ENCODE results near the gene SLC15A3. TPM values are rescaled to one million over a fixed set of nuclear protein-coding genes. Genes with fewer than 3 reads are reported as not detected.

Gene SLC15A3
- total and polyA plus RNA-seq, 8 donors, result 13.8 to 96.4 (median 18.2) TPM

- Histone ChIP-seq H3K27me3 (no peaks in the 10 kb centered on the region), H3K27ac (peak overlapping the region; percentile 88 to 94), H3K4me3 (peak overlapping the region; percentile 73 to 74), H3K4me1 (peaks cover 15 to 67% of the 10 kb centered on the region in 2 donors), H3K36me3 (peaks cover 0 to 3% of the 10 kb centered on the region in 2 donors), H3K9me3 (no peaks in the 10 kb centered on the region)
- peak in 1 of 4 donors; percentile 86 for DNase-seq
- ATAC-seq, result peak; percentile 51
- TF ChIP-seq CTCF (IDR thresholded peaks at IDR 0.05), result no peak
- intact Hi-C loops (cut with DNase I), result no loop called here
Measured at GRCh38 chr11:60914633-60915247, 37.2 kb downstream of the SLC15A3 start.

- DNase-seq (peak; percentile 91 to 94 (median 93)), ATAC-seq (peak; percentile 81)
- intact Hi-C loops (cut with DNase I), result no loop called here
- Histone ChIP-seq H3K36me3 (no peaks in the 10 kb centered on the region), H3K27ac (peak within 1 kb of the TSS; percentile 88 to 94), H3K4me1 (peaks cover 15 to 60% of the 10 kb centered on the region in 2 donors), H3K27me3 (no peaks in the 10 kb centered on the region), H3K9me3 (no peaks in the 10 kb centered on the region), H3K4me3 (peak within 1 kb of the TSS; percentile 73 to 74)
- TF ChIP-seq CTCF (IDR thresholded peaks at IDR 0.05), result peak in 1 of 2 donors; percentile 11
Measured at GRCh38 chr11:60913793-60914632, 38.0 kb downstream of the SLC15A3 start, which contains the start of gene TMEM109. TMEM109 (plus strand) TSS chr11:60914158; CDS start chr11:60919694, 5,536 bp downstream.

DNA sequence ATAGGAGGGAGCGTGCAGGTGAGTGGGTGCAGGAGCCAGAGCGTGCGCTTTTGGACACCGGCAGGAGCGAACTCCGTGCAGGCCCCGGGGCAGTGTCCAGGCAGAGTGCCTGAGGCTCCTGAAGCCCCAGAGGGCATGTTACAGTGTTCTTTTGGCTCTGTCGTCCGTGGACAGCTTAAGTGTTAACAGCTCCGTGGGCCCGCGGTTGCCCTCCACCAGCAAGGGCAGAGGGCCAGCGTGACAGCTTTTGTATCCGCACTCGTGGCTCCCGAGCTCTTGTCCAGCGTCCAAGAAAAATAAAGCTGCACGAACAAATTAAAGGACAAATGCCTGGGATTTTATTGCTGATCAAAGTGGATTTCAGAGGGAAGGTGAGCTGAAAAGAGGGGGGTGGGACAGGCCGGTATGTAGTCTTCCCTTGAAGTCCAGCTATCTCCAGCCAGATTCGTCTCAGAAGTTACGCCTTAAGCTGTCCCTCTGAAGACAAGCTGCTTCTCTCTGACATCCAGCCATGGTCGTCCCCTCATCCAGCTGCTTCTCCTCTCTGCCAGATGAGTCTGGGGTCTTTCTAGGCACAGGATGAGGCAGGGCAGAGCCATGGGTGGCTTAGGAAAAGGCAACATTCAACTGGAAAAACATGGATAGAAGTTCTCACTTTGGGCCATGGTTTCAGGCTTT lies 39.0 kb downstream of the SLC15A3 start:
- Histone ChIP-seq H3K9me3 (no peaks in the 10 kb centered on the region), H3K36me3 (no peaks in the 10 kb centered on the region), H3K27me3 (no peaks in the 10 kb centered on the region), H3K4me1 (peaks cover 15 to 50% of the 10 kb centered on the region in 2 donors), H3K27ac (peak overlapping the region; percentile 88 to 94), H3K4me3 (peak overlapping the region; percentile 73 to 74)
- no peak for TF ChIP-seq CTCF (IDR thresholded peaks at IDR 0.05)
- ATAC-seq (no peak), DNase-seq (peak in 1 of 4 donors; percentile 35)
- intact Hi-C loops (cut with DNase I), result no loop called here

DNA sequence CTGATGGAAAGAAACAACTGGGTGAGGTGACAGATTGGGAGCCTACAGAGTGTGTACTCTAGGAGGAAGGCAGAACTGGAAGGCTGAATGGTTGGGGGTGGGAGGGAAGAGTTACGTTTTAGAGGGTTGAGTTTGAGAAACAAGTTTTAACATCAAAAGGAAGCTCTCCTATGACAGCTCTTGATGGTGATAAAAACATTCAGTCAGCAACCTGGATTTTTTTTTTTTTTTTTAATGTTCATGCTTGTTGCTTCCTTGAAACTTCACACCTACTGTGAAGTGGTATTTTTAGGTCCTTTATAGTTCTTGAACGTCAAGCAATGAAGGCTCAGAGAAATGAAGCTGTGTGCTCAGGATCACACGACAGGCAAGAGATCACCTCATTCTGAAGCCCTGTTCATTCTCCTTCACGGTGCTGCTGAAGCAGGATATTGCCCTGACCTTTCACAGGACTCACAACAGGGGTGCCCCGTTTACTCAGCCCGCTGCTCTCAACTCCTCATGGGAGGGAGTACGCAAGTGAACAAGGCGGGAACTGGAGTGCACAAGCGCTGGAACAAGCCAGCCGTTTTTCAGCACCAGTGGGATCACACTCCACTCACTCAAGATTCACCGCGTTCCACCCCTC lies 39.6 kb downstream of the SLC15A3 start:
- TF ChIP-seq CTCF (IDR thresholded peaks at IDR 0.05), result no peak
- Histone ChIP-seq H3K9me3 (no peaks in the 10 kb centered on the region), H3K36me3 (no peaks in the 10 kb centered on the region), H3K4me1 (peaks cover 15 to 48% of the 10 kb centered on the region in 2 donors), H3K27me3 (no peaks in the 10 kb centered on the region), H3K4me3 (no peak overlapping the region), H3K27ac (no peak overlapping the region)
- intact Hi-C loops (cut with DNase I), result no loop called here
- DNase-seq, result no peak
- ATAC-seq, result no peak

Data from left lung (tissue), 10 donors.